SH-SY5Y (cell line): ENCODE results near the gene SHTN1.

Experiments used
- GATA2 ChIP-seq: IDR thresholded peaks from 2 replicates; pipeline ENCODE4 v1.6.1; 2011; ENCODE audit warnings: mild to moderate bottlenecking, low read depth, low read length
- GATA3 ChIP-seq: IDR thresholded peaks from 2 replicates; pipeline ENCODE4 v1.6.1; 2011; ENCODE audit warnings: low read depth, mild to moderate bottlenecking, low read length, moderate library complexity

- TF ChIP-seq GATA2 (no peak), GATA3 (no peak)
Measured at GRCh38 chr10:117014835-117015234, 9.8 kb upstream of the SHTN1 start.
